ENCODE data around the gene LAMB2.

Gene LAMB2

GRCh38 chr3:49161197-49161596 is 28.3 kb upstream of the LAMB2 start:
- no peak for DNase-seq

- no peak for DNase-seq
These were observed 25.9 kb upstream of the LAMB2 start for GRCh38 chr3:49158792-49159191.

GRCh38 chr3:49158103-49158709 is 25.4 kb upstream of the LAMB2 start:
- no peak for DNase-seq

GRCh38 chr3:49157289-49157688 is 24.4 kb upstream of the LAMB2 start:
- no peak for DNase-seq

- no peak for DNase-seq
These were observed 20.6 kb upstream of the LAMB2 start for GRCh38 chr3:49153349-49153912.

- no peak for DNase-seq
These were observed 18.8 kb upstream of the LAMB2 start for GRCh38 chr3:49151610-49152009.

GRCh38 chr3:49148159-49148558 is 15.3 kb upstream of the LAMB2 start:
- DNase-seq: no peak

- no peak for DNase-seq
These were observed 7.2 kb upstream of the LAMB2 start for GRCh38 chr3:49140080-49140479.

GRCh38 chr3:49135499-49135898 is 2.6 kb upstream of the LAMB2 start:
- DNase-seq: no peak

GRCh38 chr3:49134471-49135265 is 1.8 kb upstream of the LAMB2 start:
- no peak for DNase-seq

- peak; percentile 37 for DNase-seq
These were observed 539 bp upstream of the LAMB2 start for GRCh38 chr3:49133226-49133951.

- no peak for DNase-seq
These were observed 795 bp downstream of the LAMB2 start for GRCh38 chr3:49132073-49132436.

- DNase-seq: no peak
These were observed 1.3 kb downstream of the LAMB2 start for GRCh38 chr3:49131576-49131975.

GRCh38 chr3:49131040-49131439 is 1.8 kb downstream of the LAMB2 start:
- DNase-seq: no peak

- no peak for DNase-seq
These were observed 7.7 kb downstream of the LAMB2 start for GRCh38 chr3:49124991-49125670.

GRCh38 chr3:49124203-49124602 is 8.6 kb downstream of the LAMB2 start:
- no peak for DNase-seq

- DNase-seq: no peak
These were observed 9.2 kb downstream of the LAMB2 start for GRCh38 chr3:49123687-49124086.

- DNase-seq: no peak
These were observed 9.8 kb downstream of the LAMB2 start for GRCh38 chr3:49122886-49123545.

GRCh38 chr3:49122451-49122850 is 10.4 kb downstream of the LAMB2 start:
- DNase-seq: no peak

GRCh38 chr3:49122022-49122421 is 10.8 kb downstream of the LAMB2 start:
- no peak for DNase-seq

- no peak for DNase-seq
These were observed 11.6 kb downstream of the LAMB2 start for GRCh38 chr3:49121132-49121736.
